Naive thymus-derived CD4-positive, alpha-beta T cell (primary cell): ENCODE results near the gene ST8SIA1. TPM values are rescaled to one million over a fixed set of nuclear protein-coding genes. Genes with fewer than 3 reads are reported as not detected.
A peak's percentile ranks its signal among the peaks of the same experiment; 100 is the strongest.

Experiments
- ATAC-seq: fragments of 150-1000 bp; cut with Tn5 transposase; 2 replicates; pipeline ENCODE4 v1.10.0; 2021; ENCODE audit warnings: mild to moderate bottlenecking, moderate library complexity
- CTCF ChIA-PET: fragments of 350-600 bp; sonication (Branson Sonifier 250); formaldehyde crosslinking; loops from one replicate; lab custom pipeline; 2021; ENCODE audit warnings: antibody characterized with exemption; lab: Charles Lee
- POLR2A ChIA-PET: fragments of 350-600 bp; sonication (Branson Sonifier 250); formaldehyde crosslinking; loops from one replicate; lab custom pipeline; 2021; ENCODE audit warnings: antibody characterized with exemption, inconsistent platforms; lab: Charles Lee
- DNase-seq, 9 donors: peaks; one replicate each; pipeline versions ENCODE4 v3.0.0 to v3.0.0-alpha.2; 2020 to 2022; ENCODE audit warnings: mixed read lengths in 1 of 9
- H3K27ac ChIP-seq: one replicate; pipeline ENCODE4 v1.7.0; 2013; ENCODE audit warnings: mild to moderate bottlenecking, low read depth, low read length, moderate library complexity
- H3K27me3 ChIP-seq, 2 donors: one replicate each; pipeline ENCODE4 v1.7.0; 2013; ENCODE audit warnings: low read length in 2 of 2, mild to moderate bottlenecking in 2 of 2, moderate library complexity in 2 of 2; ENCODE audit not compliant: control insufficient read depth in 2 of 2, insufficient read depth in 2 of 2
- H3K36me3 ChIP-seq, 3 experiments: 1 replicate in 2 of 3; 2 replicates in 1 of 3; pipeline ENCODE4 v1.7.0; 2013; ENCODE audit warnings: low read length in 3 of 3, mild to moderate bottlenecking in 3 of 3, moderate library complexity in 1 of 3; ENCODE audit not compliant: insufficient read depth in 3 of 3, control insufficient read depth in 2 of 3
- H3K4me1 ChIP-seq, 2 donors: one replicate each; pipeline ENCODE4 v1.7.0; 2013; ENCODE audit warnings: low read length in 2 of 2, mild to moderate bottlenecking in 2 of 2, moderate library complexity in 1 of 2; ENCODE audit not compliant: control insufficient read depth in 2 of 2, insufficient read depth in 2 of 2
- H3K4me3 ChIP-seq: 2 replicates; pipeline ENCODE4 v1.7.0; 2013; ENCODE audit warnings: mild to moderate bottlenecking, low read length
- H3K9me3 ChIP-seq, 3 experiments: 1 replicate in 2 of 3; 2 replicates in 1 of 3; pipeline ENCODE4 v1.7.0; 2013; ENCODE audit warnings: low read length in 3 of 3; ENCODE audit not compliant: control insufficient read depth in 2 of 3
- H3K27ac Mint-ChIP-seq, 9 donors: one replicate each; pipeline ENCODE4 v1.8.0; 2020 to 2022; ENCODE audit warnings: mixed read lengths in 9 of 9, mild to moderate bottlenecking in 8 of 9, moderate library complexity in 5 of 9, inconsistent platforms in 2 of 9
- H3K27me3 Mint-ChIP-seq, 5 donors: one replicate each; pipeline ENCODE4 v1.8.0; 2021 to 2022; ENCODE audit warnings: mixed read lengths in 5 of 5, mild to moderate bottlenecking in 1 of 5
- H3K36me3 Mint-ChIP-seq, 5 donors: one replicate each; pipeline ENCODE4 v1.8.0; 2020 to 2022; ENCODE audit warnings: mixed read lengths in 5 of 5, mild to moderate bottlenecking in 3 of 5, inconsistent platforms in 1 of 5
- H3K4me1 Mint-ChIP-seq, 7 donors: one replicate each; pipeline ENCODE4 v1.8.0; 2020 to 2022; ENCODE audit warnings: mixed read lengths in 7 of 7, mild to moderate bottlenecking in 3 of 7, inconsistent platforms in 1 of 7
- H3K4me3 Mint-ChIP-seq, 10 donors: one replicate each; pipeline ENCODE4 v1.8.0; 2020 to 2022; ENCODE audit warnings: mild to moderate bottlenecking in 10 of 10, mixed read lengths in 10 of 10, moderate library complexity in 6 of 10, inconsistent platforms in 2 of 10
- H3K9me3 Mint-ChIP-seq, 11 donors: one replicate each; pipeline ENCODE4 v1.8.0; 2020 to 2022; ENCODE audit warnings: mixed read lengths in 11 of 11, mild to moderate bottlenecking in 4 of 11, inconsistent platforms in 1 of 11, moderate library complexity in 1 of 11
- intact Hi-C, 2 donors: fragments of 100-400 bp; cut with micrococcal nuclease; formaldehyde crosslinking; loops; one replicate each; pipeline ENCODE4 v1.15.1; 2023
- polyA plus RNA-seq, 2 donors: library from polyadenylated mRNA; unstranded; fragments of 300-500 nt; fragmentation: Illumina TruSeq; gene quantifications; one replicate each; pipeline ENCODE4 v1.2.3, GENCODE V29; 2021
- total RNA-seq, 6 experiments: library from RNA in 5 of 6; stranded (reverse) in 5 of 6; gene quantifications; 1 replicate in 5 of 6; 2 replicates in 1 of 6; pipeline ENCODE4 v1.2.3 and lab custom pipeline; 2021 to 2026

ST8SIA1 gene
- total and polyA plus RNA-seq, 7 experiments from 2014 or later: 0.51 to 6.0 (median 2.7) TPM; not detected in 1

DNA sequence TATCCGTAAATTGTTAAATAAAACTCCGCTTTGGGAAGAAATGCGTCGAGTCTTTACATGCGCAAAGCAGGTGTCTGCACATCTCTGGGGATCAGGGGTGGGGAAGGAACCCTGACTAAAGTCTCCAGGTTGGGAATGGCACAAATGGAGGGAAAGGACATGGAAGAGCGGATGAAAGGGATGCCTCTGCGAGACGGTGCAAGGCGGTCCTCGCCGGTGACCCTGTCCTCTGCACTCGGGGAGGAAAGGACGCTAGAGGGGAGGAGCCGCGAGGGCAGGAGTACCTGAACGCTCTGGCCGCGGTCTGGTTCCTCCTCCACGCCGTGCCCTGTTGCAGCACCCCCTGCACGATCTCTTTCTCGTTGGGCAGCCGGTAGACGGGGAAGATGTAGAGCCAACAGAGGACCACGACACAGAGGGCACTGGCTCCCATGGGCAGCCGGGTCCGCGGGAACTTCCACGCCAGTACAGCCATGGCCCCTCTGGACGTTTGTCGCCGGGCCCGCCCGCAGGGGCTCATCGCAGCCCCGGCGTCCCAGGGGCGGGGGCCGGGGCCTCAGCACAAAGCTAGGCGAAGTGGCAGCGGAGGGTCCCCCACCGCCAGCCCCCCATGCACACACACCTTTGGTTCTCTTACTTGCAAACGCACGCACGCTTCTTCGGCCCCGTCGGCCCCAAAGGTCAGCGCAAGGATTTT is 646 bp downstream of the ST8SIA1 start:
- intact Hi-C loops: loop anchor here (1.0 to 10.0 kb wide), 4 partner anchors 210 to 879 kb away; partner anchors contain the start of genes C2CD5 (in 2 of the 2), GOLT1B (in 1 of the 2) and RECQL (in 1 of the 2)
- Histone ChIP-seq H3K9me3 (no peaks in the 10 kb centered on the region), H3K27me3 (peaks cover 0 to 5% of the 10 kb centered on the region in 2 donors), H3K27ac (no peak overlapping the region), H3K36me3 (no peaks in the 10 kb centered on the region), H3K4me3 (peak overlapping the region; percentile 41), H3K4me1 (peaks cover 0 to 22% of the 10 kb centered on the region in 2 donors)
- peak in 2 of 9 donors; percentile 5 to 21 for DNase-seq
- Mint-ChIP-seq H3K9me3 (no peaks in the 10 kb centered on the region), H3K4me3 (peak overlapping the region; percentile 82 to 98 (median 93)), H3K27ac (peak overlapping the region in 3 of 9 donors; percentile 62 to 80 (median 66)), H3K4me1 (peaks cover 16 to 28% (median 18%) of the 10 kb centered on the region in 7 donors), H3K36me3 (no peaks in the 10 kb centered on the region), H3K27me3 (peaks cover 0 to 63% (median 23%) of the 10 kb centered on the region in 5 donors)
- POLR2A ChIA-PET: no interaction called here
- CTCF ChIA-PET: no interaction called here
- ATAC-seq: no peak

DNA sequence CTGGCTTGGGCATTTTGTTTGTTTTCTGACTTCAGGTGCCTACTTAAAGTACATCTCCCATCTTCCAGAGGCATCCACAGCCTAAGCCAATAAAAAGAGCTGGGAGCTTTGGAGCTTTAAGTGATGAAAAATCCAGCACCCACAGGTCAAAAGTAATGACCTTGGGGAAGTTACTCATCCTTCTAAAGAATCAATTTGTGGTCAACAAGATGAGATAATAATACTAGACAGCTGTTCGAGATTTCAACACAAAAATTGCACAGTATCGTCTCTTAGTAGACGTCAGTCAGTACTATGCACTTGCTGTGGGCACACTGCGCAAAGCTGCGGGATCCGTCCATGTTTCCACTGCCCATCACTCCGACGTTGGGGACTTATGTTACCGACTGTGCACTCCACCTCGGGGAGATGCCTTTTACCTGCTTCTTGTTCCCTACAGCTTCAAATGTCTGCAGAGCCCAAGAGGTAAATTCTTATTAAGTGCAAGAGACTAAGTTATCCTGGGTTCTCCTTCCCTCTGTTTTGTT is 1.3 kb downstream of the ST8SIA1 start:
- Histone ChIP-seq H3K27ac (no peak overlapping the region), H3K4me1 (peaks cover 0 to 28% of the 10 kb centered on the region in 2 donors), H3K4me3 (peak overlapping the region; percentile 41), H3K36me3 (no peaks in the 10 kb centered on the region), H3K27me3 (peaks cover 0 to 5% of the 10 kb centered on the region in 2 donors), H3K9me3 (no peaks in the 10 kb centered on the region)
- peak overlapping the region in 3 of 9 donors; percentile 62 to 80 (median 66) for H3K27ac Mint-ChIP-seq
- H3K9me3 Mint-ChIP-seq: no peaks in the 10 kb centered on the region
- POLR2A ChIA-PET: no interaction called here
- DNase-seq (no peak), ATAC-seq (no peak)
- H3K36me3 Mint-ChIP-seq: no peaks in the 10 kb centered on the region
- peak overlapping the region; percentile 80 to 98 (median 90) for H3K4me3 Mint-ChIP-seq
- intact Hi-C loops: loop anchor here in 1 of 2 donors (5.0 to 10.0 kb wide), 2 partner anchors 831 to 878 kb away; partner anchors contain the start of genes GOLT1B and RECQL
- peaks cover 0 to 61% (median 23%) of the 10 kb centered on the region in 5 donors for H3K27me3 Mint-ChIP-seq
- H3K4me1 Mint-ChIP-seq: peaks cover 16 to 28% (median 18%) of the 10 kb centered on the region in 7 donors
- CTCF ChIA-PET: no interaction called here

DNA sequence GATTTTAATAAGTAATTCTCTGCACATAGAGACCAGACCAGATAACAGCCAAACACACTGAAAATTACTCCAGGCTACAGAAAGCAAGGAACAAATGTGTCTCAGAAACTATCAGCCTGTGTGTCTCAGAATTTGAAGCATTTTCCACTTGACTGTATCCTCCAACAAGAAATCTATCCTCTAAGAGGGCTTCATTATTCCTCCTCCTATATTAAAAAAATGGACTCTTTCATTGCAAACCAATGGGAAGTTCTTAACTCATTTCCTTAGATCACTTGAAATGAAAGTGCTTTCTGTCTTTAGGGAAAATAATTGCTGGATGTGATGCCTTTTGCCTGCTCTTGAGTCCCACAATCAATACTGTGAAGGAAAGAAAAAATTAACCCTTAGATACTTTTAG is 2.3 kb downstream of the ST8SIA1 start:
- ATAC-seq (no peak), DNase-seq (no peak)
- Histone ChIP-seq H3K9me3 (no peaks in the 10 kb centered on the region), H3K27me3 (peaks cover 0 to 5% of the 10 kb centered on the region in 2 donors), H3K27ac (no peak overlapping the region), H3K36me3 (no peaks in the 10 kb centered on the region), H3K4me1 (peaks cover 0 to 34% of the 10 kb centered on the region in 2 donors), H3K4me3 (no peak overlapping the region)
- ChIA-PET CTCF (no interaction called here), POLR2A (no interaction called here)
- H3K27me3 Mint-ChIP-seq: peaks cover 0 to 60% (median 23%) of the 10 kb centered on the region in 5 donors
- H3K27ac Mint-ChIP-seq: peak overlapping the region in 1 of 9 donors; percentile 16
- no peaks in the 10 kb centered on the region for H3K9me3 Mint-ChIP-seq
- H3K4me1 Mint-ChIP-seq: peaks cover 16 to 28% (median 18%) of the 10 kb centered on the region in 7 donors
- H3K4me3 Mint-ChIP-seq: peak overlapping the region in 5 of 10 donors; percentile 50 to 98 (median 91)
- no peaks in the 10 kb centered on the region for H3K36me3 Mint-ChIP-seq
- intact Hi-C loops: loop anchor here in 1 of 2 donors (5.0 to 10.0 kb wide), 2 partner anchors 830 to 877 kb away; partner anchors contain the start of genes GOLT1B and RECQL

DNA sequence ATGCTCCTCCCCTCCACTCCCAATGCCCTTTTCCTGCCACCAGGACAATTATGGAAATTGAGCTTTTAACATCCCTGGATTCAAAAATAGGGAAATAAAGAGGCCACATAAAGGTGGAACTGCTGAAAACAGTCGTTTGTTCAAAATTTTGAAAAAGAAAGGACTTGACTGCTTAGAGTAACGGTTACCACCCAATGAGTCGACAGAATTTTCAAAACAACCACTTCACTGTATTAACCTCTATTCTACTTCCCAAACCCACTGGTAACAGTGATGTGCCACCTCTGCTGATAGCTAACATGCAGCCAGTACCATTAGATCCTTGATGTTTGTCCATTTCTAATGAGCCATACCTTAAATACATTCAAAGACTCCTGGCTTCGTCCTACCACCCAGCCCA is 4.9 kb downstream of the ST8SIA1 start:
- no peaks in the 10 kb centered on the region for H3K9me3 ChIP-seq
- no peak overlapping the region for H3K4me3 ChIP-seq
- ChIA-PET CTCF (no interaction called here), POLR2A (no interaction called here)
- H3K4me3 Mint-ChIP-seq: no peak overlapping the region
- intact Hi-C loops: loop anchor here in 1 of 2 donors (5.0 to 10.0 kb wide), 2 partner anchors 827 to 875 kb away; partner anchors contain the start of genes GOLT1B and RECQL
- H3K27ac Mint-ChIP-seq: no peak overlapping the region
- DNase-seq (no peak), ATAC-seq (no peak)
- H3K27me3 Mint-ChIP-seq: peaks cover 0 to 36% (median 16%) of the 10 kb centered on the region in 5 donors
- H3K36me3 Mint-ChIP-seq: no peaks in the 10 kb centered on the region
- no peaks in the 10 kb centered on the region for H3K9me3 Mint-ChIP-seq
- H3K4me1 ChIP-seq: peaks cover 0 to 38% of the 10 kb centered on the region in 2 donors
- H3K27ac ChIP-seq: no peak overlapping the region
- H3K27me3 ChIP-seq: peaks cover 0 to 5% of the 10 kb centered on the region in 2 donors
- peaks cover 9 to 25% (median 17%) of the 10 kb centered on the region in 7 donors for H3K4me1 Mint-ChIP-seq
- no peaks in the 10 kb centered on the region for H3K36me3 ChIP-seq

DNA sequence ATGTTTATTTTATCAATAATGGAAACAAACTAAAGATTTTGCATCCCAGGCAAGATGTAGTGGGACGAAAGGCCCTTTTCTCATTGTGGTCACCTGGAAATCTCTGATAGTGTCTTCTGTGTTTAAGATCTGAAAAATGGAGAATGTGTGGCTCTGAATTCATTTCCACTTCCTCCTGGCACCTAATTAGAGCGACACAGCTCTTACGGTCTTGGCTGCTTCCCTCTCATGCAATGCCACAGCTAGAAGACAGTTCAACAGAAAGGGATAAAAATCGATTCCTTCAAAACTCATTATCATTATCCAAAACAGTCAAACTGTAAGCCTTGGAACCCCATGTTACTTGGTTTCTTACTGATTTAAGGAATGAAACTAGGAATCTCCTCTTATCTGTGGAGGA is 9.3 kb downstream of the ST8SIA1 start:
- Histone ChIP-seq H3K4me3 (no peak overlapping the region), H3K36me3 (no peaks in the 10 kb centered on the region), H3K9me3 (no peaks in the 10 kb centered on the region), H3K27me3 (no peaks in the 10 kb centered on the region), H3K4me1 (peaks cover 0 to 37% of the 10 kb centered on the region in 2 donors), H3K27ac (no peak overlapping the region)
- Mint-ChIP-seq H3K27ac (no peak overlapping the region), H3K9me3 (peaks cover 0 to 2% (median 0%) of the 10 kb centered on the region in 11 donors), H3K4me3 (no peak overlapping the region), H3K36me3 (no peaks in the 10 kb centered on the region), H3K27me3 (peaks cover 0 to 3% (median 0%) of the 10 kb centered on the region in 5 donors), H3K4me1 (peaks cover 0 to 21% (median 12%) of the 10 kb centered on the region in 7 donors)
- ChIA-PET POLR2A (no interaction called here), CTCF (interaction anchor here (0.7 to 1.0 kb wide), 2 partner anchors 10 to 1083 kb away, joined by 3 to 5 read pairs; no protein-coding TSS in a partner anchor)
- no peak for ATAC-seq
- intact Hi-C loops: no loop called here
- no peak for DNase-seq

DNA sequence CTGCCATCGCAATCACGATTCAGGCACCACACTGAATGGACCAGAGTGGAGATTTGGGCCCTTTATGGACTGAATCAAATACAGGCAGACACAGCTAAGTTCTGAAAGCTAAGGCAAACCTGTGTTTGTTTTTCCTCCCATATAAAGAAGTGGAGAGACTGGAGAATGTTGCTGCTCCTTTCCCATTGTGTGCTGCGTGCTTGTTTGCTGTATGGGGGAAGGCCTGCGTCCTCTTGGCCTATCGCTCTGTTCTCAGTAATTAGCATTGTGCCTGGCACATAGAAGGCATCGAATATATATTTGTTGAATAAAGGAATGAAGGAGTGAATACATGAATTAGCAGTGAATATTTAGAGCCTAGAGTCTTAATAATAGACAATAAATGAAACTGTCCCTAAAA is 12.4 kb downstream of the ST8SIA1 start:
- Mint-ChIP-seq H3K9me3 (peaks cover 0 to 2% (median 0%) of the 10 kb centered on the region in 11 donors), H3K4me1 (peaks cover 0 to 15% (median 9%) of the 10 kb centered on the region in 7 donors), H3K4me3 (no peak overlapping the region), H3K27me3 (no peaks in the 10 kb centered on the region), H3K36me3 (no peaks in the 10 kb centered on the region), H3K27ac (no peak overlapping the region)
- Histone ChIP-seq H3K4me1 (peaks cover 0 to 22% of the 10 kb centered on the region in 2 donors), H3K36me3 (no peaks in the 10 kb centered on the region), H3K9me3 (no peaks in the 10 kb centered on the region), H3K27me3 (no peaks in the 10 kb centered on the region), H3K27ac (no peak overlapping the region), H3K4me3 (no peak overlapping the region)
- intact Hi-C loops: no loop called here
- DNase-seq: no peak
- POLR2A ChIA-PET: interaction anchor here (0.6 kb wide), 1 partner anchor 190 kb away, joined by 3 read pairs; no protein-coding TSS in a partner anchor
- ATAC-seq: no peak
- CTCF ChIA-PET: no interaction called here
